ENCODE measurements around the gene TBC1D22A. TPM values are rescaled to one million over a fixed set of nuclear protein-coding genes. Genes with fewer than 3 reads are reported as not detected.
A peak's percentile ranks its signal among the peaks of the same experiment; 100 is the strongest.

The TBC1D22A gene
- total RNA-seq, 6 experiments from 2014 or later: 10.9 to 18.1 (median 14.0) TPM

DNA sequence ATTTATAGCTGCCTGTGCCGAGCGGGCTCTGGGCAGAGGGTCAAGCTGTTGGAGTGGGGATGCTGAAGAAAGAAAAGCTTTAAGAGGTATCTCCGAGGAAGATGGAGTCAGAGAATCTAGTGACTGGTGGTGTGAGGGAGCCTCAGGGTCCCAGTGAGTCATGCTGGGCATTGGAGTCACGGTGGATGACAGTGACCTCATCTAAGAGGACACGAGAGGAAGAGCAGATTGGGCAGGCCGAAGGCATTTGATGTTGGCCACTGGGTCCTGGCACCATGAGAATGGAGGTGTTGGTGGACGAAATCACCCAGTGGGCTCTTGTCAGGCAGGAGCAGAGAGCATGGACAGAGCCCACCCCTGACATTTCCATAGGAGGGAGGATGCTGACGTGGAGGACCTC, 68.4 kb downstream of the TBC1D22A start:
- H3K4me1 ChIP-seq: peaks cover 0 to 7% (median 0%) of the 10 kb centered on the region in 4 donors
- DNase-seq (no peak), ATAC-seq (no peak)
- H3K9me3 ChIP-seq: no peaks in the 10 kb centered on the region
- no peak overlapping the region for H3K4me3 ChIP-seq
- H3K27ac ChIP-seq: no peak overlapping the region
- no peak for TF ChIP-seq POLR2A (IDR thresholded peaks at IDR 0.05)
- TF ChIP-seq, protein P1, sequence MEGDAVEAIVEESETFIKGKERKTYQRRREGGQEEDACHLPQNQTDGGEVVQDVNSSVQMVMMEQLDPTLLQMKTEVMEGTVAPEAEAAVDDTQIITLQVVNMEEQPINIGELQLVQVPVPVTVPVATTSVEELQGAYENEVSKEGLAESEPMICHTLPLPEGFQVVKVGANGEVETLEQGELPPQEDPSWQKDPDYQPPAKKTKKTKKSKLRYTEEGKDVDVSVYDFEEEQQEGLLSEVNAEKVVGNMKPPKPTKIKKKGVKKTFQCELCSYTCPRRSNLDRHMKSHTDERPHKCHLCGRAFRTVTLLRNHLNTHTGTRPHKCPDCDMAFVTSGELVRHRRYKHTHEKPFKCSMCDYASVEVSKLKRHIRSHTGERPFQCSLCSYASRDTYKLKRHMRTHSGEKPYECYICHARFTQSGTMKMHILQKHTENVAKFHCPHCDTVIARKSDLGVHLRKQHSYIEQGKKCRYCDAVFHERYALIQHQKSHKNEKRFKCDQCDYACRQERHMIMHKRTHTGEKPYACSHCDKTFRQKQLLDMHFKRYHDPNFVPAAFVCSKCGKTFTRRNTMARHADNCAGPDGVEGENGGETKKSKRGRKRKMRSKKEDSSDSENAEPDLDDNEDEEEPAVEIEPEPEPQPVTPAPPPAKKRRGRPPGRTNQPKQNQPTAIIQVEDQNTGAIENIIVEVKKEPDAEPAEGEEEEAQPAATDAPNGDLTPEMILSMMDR (IDR thresholded peaks at IDR 0.05): no peak
- H3K36me3 ChIP-seq: no peaks in the 10 kb centered on the region
- intact Hi-C loops (cut with DNase I): no loop called here
- 83% methylated on average over 5 of the region's 8 CpGs for WGBS (ENCODE audit: insufficient coverage, low coverage, low lambda C conversion rate, missing lambda C conversion rate)
- H3K27me3 ChIP-seq: no peaks in the 10 kb centered on the region

DNA sequence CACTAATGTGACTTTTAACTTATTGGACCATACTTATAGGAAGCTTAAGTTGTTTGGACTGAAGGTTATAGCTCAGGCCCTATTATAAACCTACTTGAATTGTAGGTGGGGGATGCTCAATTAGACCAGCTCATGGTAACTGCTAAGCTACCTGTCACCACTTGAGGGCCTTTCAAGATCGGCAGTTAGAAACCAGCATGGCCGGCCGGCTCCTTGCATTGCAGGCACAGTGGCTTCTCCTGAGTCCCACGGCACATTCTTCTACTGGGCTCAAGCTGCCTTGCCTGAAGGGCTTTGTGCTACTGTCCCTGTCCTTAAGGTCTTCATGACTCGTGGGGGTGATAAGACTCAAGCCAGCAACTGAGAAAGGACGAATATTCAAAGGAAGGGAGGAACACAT, 70.8 kb downstream of the TBC1D22A start:
- H3K27me3 ChIP-seq: no peaks in the 10 kb centered on the region
- WGBS (ENCODE audit: insufficient coverage, low coverage, low lambda C conversion rate, missing lambda C conversion rate): 55% methylated on average over 5 of the region's 6 CpGs
- ATAC-seq (peak; percentile 43 to 80 (median 76)), DNase-seq (peak in 1 of 3 donors; percentile 55)
- intact Hi-C loops (cut with DNase I): no loop called here
- H3K27ac ChIP-seq: no peak overlapping the region
- H3K9me3 ChIP-seq: no peaks in the 10 kb centered on the region
- no peak overlapping the region for H3K4me3 ChIP-seq
- TF ChIP-seq POLR2A (IDR thresholded peaks at IDR 0.05): no peak
- TF ChIP-seq, protein P1 (IDR thresholded peaks at IDR 0.05): peak; percentile 10 to 49 (median 34)
- no peaks in the 10 kb centered on the region for H3K36me3 ChIP-seq
- peaks cover 0 to 7% (median 0%) of the 10 kb centered on the region in 4 donors for H3K4me1 ChIP-seq

DNA sequence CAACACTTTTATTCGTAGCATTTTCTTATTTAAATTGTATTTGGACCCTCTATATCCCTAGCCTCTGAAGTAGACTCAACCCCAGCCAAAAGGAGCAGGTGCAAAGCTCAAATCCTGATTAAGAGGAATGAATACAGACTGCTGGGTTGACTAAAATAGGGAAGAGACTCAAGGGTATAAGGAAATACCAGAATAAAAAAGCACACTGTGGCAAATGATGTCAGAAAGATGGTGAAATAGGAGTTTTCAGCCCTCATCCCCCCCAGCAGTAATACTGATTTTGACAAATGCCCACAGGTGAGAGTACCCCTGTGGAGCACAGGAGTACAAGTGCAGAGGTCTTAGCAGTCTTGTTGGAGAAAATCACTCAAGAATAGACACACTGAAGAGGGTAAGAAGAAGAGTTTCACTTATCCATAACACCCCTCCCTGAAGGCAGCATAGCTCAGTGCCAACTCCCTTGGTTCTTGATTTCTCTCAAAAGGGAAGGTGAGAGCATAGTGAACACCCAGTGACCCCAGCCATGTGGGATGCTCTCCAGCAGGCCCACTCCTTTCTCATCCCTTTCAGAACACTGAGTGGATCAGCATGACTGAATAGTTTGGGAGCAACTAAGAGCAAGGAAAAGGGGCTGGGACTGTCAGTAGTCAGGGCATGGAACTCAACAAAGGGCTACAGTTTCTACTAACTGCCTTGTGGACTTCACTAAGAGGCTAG, 71.7 kb downstream of the TBC1D22A start:
- 82% methylated on average over 1 of the region's 1 CpG for WGBS (ENCODE audit: insufficient coverage, low coverage, low lambda C conversion rate, missing lambda C conversion rate)
- intact Hi-C loops (cut with DNase I): no loop called here
- ATAC-seq (peak in 3 of 4 donors; percentile 18 to 25 (median 19)), DNase-seq (no peak)
- Histone ChIP-seq H3K36me3 (no peaks in the 10 kb centered on the region), H3K4me1 (peaks cover 0 to 7% (median 0%) of the 10 kb centered on the region in 4 donors), H3K27me3 (no peaks in the 10 kb centered on the region), H3K27ac (no peak overlapping the region), H3K9me3 (no peaks in the 10 kb centered on the region), H3K4me3 (no peak overlapping the region)
- TF ChIP-seq, protein P1 (IDR thresholded peaks at IDR 0.05): no peak
- no peak for TF ChIP-seq POLR2A (IDR thresholded peaks at IDR 0.05)

DNA sequence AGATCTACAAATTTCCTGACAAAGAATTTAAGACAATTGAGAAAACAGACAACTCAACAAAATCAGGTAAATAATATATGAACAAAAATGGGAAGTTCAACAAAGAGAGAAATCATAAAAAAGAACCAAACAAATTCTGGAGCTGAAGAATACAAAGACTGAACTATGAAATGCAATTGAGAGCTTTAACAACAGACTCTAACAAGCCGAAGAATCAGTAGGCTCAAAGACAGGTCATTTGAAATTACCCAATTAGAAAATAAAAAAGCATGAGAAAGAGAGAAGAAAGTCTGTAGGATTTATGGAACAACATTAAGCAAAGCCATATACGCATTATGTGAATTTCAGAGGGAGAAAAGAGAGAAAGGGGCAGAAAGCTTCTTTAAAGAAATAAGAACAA, 72.8 kb downstream of the TBC1D22A start:
- Histone ChIP-seq H3K27ac (no peak overlapping the region), H3K36me3 (no peaks in the 10 kb centered on the region), H3K4me1 (peaks cover 0 to 7% (median 0%) of the 10 kb centered on the region in 4 donors), H3K9me3 (no peaks in the 10 kb centered on the region), H3K4me3 (no peak overlapping the region), H3K27me3 (no peaks in the 10 kb centered on the region)
- intact Hi-C loops (cut with DNase I): no loop called here
- WGBS (ENCODE audit: insufficient coverage, low coverage, low lambda C conversion rate, missing lambda C conversion rate): 86% methylated on average over 2 of the region's 2 CpGs
- TF ChIP-seq POLR2A (IDR thresholded peaks at IDR 0.05): no peak
- TF ChIP-seq, protein P1 (IDR thresholded peaks at IDR 0.05): no peak
- ATAC-seq (no peak), DNase-seq (no peak)

All from right lobe of liver (tissue), 6 donors.